Measurements from ENCODE around the gene MRPL3. TPM values are rescaled to one million over a fixed set of nuclear protein-coding genes. Genes with fewer than 3 reads are reported as not detected.

The MRPL3 gene
- total and polyA plus RNA-seq, 9 donors: 66.9 to 84.5 (median 71.2) TPM

DNA sequence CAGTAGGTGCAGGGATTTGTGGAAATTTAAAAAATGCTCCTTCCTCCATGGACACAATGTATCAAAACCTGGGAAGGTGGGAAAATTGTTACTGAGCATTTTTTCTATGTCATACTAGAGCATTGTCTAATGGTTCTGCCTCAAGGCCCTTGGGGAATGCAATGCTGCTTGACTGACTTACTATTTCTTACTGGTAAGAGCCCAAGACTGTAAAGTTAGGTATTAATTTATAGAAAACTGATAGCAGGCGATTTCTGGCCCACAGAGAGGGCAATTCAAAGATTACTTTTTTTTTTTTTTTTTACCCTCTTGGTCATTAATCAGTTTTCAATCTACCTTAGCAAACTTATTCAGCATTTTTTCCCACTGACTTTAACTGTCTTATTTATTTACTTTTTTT is 38.5 kb upstream of the MRPL3 start:
- no peaks in the 10 kb centered on the region for H3K36me3 ChIP-seq (ENCODE audit: control insufficient read depth, insufficient read depth, low read length)
- no peak overlapping the region for H3K27ac ChIP-seq (ENCODE audit: low read length)
- H3K4me1 ChIP-seq (ENCODE audit: control insufficient read depth, insufficient read depth, low read length): no peaks in the 10 kb centered on the region
- WGBS (ENCODE audit: insufficient coverage): no CpG with 5 or more reads among the region's 1 CpG
- no peaks in the 10 kb centered on the region for H3K9me3 ChIP-seq (replicated peaks; ENCODE audit: control insufficient read depth, low read depth, low read length)
- H3K4me3 ChIP-seq (ENCODE audit: low read length): no peak overlapping the region
- no peak for DNase-seq
- no peaks in the 10 kb centered on the region for H3K27me3 ChIP-seq (ENCODE audit: control insufficient read depth, insufficient read depth, low read length)

- no peaks in the 10 kb centered on the region for H3K4me1 ChIP-seq (ENCODE audit: control insufficient read depth, insufficient read depth, low read length)
- no peaks in the 10 kb centered on the region for H3K9me3 ChIP-seq (replicated peaks; ENCODE audit: control insufficient read depth, low read depth, low read length)
- no peak overlapping the region for H3K4me3 ChIP-seq (ENCODE audit: low read length)
- no peaks in the 10 kb centered on the region for H3K27me3 ChIP-seq (ENCODE audit: control insufficient read depth, insufficient read depth, low read length)
- no peak overlapping the region for H3K27ac ChIP-seq (ENCODE audit: low read length)
- WGBS (ENCODE audit: insufficient coverage): 100% methylated on average over 1 of the region's 2 CpGs
- DNase-seq: no peak
- H3K36me3 ChIP-seq (ENCODE audit: control insufficient read depth, insufficient read depth, low read length): no peaks in the 10 kb centered on the region
Observed at GRCh38 chr3:131540821-131541220, 38.0 kb upstream of the MRPL3 start.

DNA sequence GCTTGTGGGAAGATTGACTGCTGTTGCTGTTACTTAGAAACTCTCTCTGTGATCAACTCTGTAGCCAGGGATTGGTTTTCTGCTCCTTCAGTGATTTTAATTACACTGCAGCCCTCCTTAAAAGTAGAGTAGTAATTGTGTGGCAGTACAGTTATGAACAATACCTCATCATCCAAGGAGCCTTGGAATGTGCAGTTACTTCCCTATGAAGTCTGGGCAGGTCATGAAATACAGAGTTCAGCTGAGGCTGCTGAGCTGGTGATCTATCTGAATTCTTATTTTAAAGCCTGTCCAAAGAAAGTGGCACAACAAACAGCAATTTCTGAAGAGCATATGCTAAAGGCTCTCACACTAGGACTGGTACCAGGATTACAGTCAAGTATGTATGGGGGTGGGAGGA is 37.4 kb upstream of the MRPL3 start:
- no peaks in the 10 kb centered on the region for H3K4me1 ChIP-seq (ENCODE audit: control insufficient read depth, insufficient read depth, low read length)
- no peak for DNase-seq
- H3K27me3 ChIP-seq (ENCODE audit: control insufficient read depth, insufficient read depth, low read length): no peaks in the 10 kb centered on the region
- no peaks in the 10 kb centered on the region for H3K9me3 ChIP-seq (replicated peaks; ENCODE audit: control insufficient read depth, low read depth, low read length)
- no peak overlapping the region for H3K4me3 ChIP-seq (ENCODE audit: low read length)
- H3K36me3 ChIP-seq (ENCODE audit: control insufficient read depth, insufficient read depth, low read length): no peaks in the 10 kb centered on the region
- H3K27ac ChIP-seq (ENCODE audit: low read length): no peak overlapping the region

GRCh38 chr3:131538968-131539367 is 36.2 kb upstream of the MRPL3 start:
- H3K9me3 ChIP-seq (replicated peaks; ENCODE audit: control insufficient read depth, low read depth, low read length): no peaks in the 10 kb centered on the region
- no peaks in the 10 kb centered on the region for H3K36me3 ChIP-seq (ENCODE audit: control insufficient read depth, insufficient read depth, low read length)
- H3K4me3 ChIP-seq (ENCODE audit: low read length): no peak overlapping the region
- DNase-seq: no peak
- H3K27ac ChIP-seq (ENCODE audit: low read length): no peak overlapping the region
- H3K4me1 ChIP-seq (ENCODE audit: control insufficient read depth, insufficient read depth, low read length): no peaks in the 10 kb centered on the region
- no peaks in the 10 kb centered on the region for H3K27me3 ChIP-seq (ENCODE audit: control insufficient read depth, insufficient read depth, low read length)
- WGBS (ENCODE audit: insufficient coverage): 67% methylated on average over 1 of the region's 1 CpG

GRCh38 chr3:131537531-131537930 is 34.8 kb upstream of the MRPL3 start:
- no peak overlapping the region for H3K27ac ChIP-seq (ENCODE audit: low read length)
- H3K4me1 ChIP-seq (ENCODE audit: control insufficient read depth, insufficient read depth, low read length): no peaks in the 10 kb centered on the region
- no peaks in the 10 kb centered on the region for H3K27me3 ChIP-seq (ENCODE audit: control insufficient read depth, insufficient read depth, low read length)
- no peaks in the 10 kb centered on the region for H3K36me3 ChIP-seq (ENCODE audit: control insufficient read depth, insufficient read depth, low read length)
- no peaks in the 10 kb centered on the region for H3K9me3 ChIP-seq (replicated peaks; ENCODE audit: control insufficient read depth, low read depth, low read length)
- DNase-seq: no peak
- H3K4me3 ChIP-seq (ENCODE audit: low read length): no peak overlapping the region
- WGBS (ENCODE audit: insufficient coverage): 90% methylated on average over 2 of the region's 3 CpGs

DNA sequence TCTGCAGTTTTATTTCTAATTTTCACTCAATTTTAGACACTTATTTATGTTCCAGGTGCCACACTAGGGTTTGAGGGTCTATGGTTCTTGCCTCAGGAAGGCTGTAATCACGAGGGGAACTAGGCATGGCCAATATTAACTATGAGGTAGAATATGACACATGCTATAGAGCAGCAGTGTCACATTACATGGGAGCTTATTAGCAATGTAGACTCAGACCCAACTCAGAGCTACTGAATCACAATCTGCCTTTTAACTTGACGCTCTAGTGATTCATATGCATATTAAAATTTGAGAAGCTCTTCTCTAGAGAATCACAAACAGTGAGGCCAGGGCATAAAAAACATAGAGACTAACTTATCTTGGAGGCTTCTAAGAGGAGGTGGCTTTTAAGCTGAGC is 32.8 kb upstream of the MRPL3 start:
- H3K36me3 ChIP-seq (ENCODE audit: control insufficient read depth, insufficient read depth, low read length): no peaks in the 10 kb centered on the region
- H3K4me3 ChIP-seq (ENCODE audit: low read length): no peak overlapping the region
- DNase-seq: peak; percentile 8
- H3K27me3 ChIP-seq (ENCODE audit: control insufficient read depth, insufficient read depth, low read length): no peaks in the 10 kb centered on the region
- no CpG with 5 or more reads among the region's 2 CpGs for WGBS (ENCODE audit: insufficient coverage)
- no peaks in the 10 kb centered on the region for H3K4me1 ChIP-seq (ENCODE audit: control insufficient read depth, insufficient read depth, low read length)
- H3K27ac ChIP-seq (ENCODE audit: low read length): no peak overlapping the region
- H3K9me3 ChIP-seq (replicated peaks; ENCODE audit: control insufficient read depth, low read depth, low read length): no peaks in the 10 kb centered on the region

- DNase-seq: peak; percentile 65
- Histone ChIP-seq H3K36me3 (ENCODE audit: control insufficient read depth, insufficient read depth, low read length) (no peaks in the 10 kb centered on the region), H3K27me3 (ENCODE audit: control insufficient read depth, insufficient read depth, low read length) (no peaks in the 10 kb centered on the region), H3K4me1 (ENCODE audit: control insufficient read depth, insufficient read depth, low read length) (no peaks in the 10 kb centered on the region), H3K9me3 (replicated peaks; ENCODE audit: control insufficient read depth, low read depth, low read length) (no peaks in the 10 kb centered on the region), H3K4me3 (ENCODE audit: low read length) (no peak overlapping the region), H3K27ac (ENCODE audit: low read length) (no peak overlapping the region)
- 71% methylated on average over 1 of the region's 3 CpGs for WGBS (ENCODE audit: insufficient coverage)
Observed at GRCh38 chr3:131535131-131535530, 32.4 kb upstream of the MRPL3 start.

GRCh38 chr3:131532645-131533044 is 29.9 kb upstream of the MRPL3 start:
- no peak overlapping the region for H3K27ac ChIP-seq (ENCODE audit: low read length)
- no peaks in the 10 kb centered on the region for H3K4me1 ChIP-seq (ENCODE audit: control insufficient read depth, insufficient read depth, low read length)
- no peak overlapping the region for H3K4me3 ChIP-seq (ENCODE audit: low read length)
- DNase-seq: no peak
- no peaks in the 10 kb centered on the region for H3K9me3 ChIP-seq (replicated peaks; ENCODE audit: control insufficient read depth, low read depth, low read length)
- no peaks in the 10 kb centered on the region for H3K36me3 ChIP-seq (ENCODE audit: control insufficient read depth, insufficient read depth, low read length)
- peaks cover 2% of the 10 kb centered on the region for H3K27me3 ChIP-seq (ENCODE audit: control insufficient read depth, insufficient read depth, low read length)

DNA sequence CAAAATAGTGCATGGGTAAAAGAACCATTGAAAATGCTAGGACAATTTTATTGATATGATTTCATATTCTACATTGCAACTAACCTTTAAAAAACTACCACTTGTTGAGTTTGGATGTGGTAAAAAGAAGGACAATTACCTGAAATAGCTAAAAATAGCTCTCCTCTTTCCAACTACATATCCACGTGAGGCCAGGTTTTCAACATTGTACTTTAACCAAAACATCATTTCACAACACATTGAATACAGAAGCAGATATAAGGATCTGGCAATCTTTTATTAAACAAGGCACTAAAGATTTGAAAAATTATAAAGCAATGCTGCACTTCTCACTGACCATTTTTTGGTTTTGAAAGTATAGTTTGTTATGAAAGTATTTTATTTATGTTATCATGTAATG is 28.1 kb upstream of the MRPL3 start:
- Histone ChIP-seq H3K4me3 (ENCODE audit: low read length) (no peak overlapping the region), H3K9me3 (replicated peaks; ENCODE audit: control insufficient read depth, low read depth, low read length) (no peaks in the 10 kb centered on the region), H3K27ac (ENCODE audit: low read length) (no peak overlapping the region), H3K36me3 (ENCODE audit: control insufficient read depth, insufficient read depth, low read length) (no peaks in the 10 kb centered on the region), H3K27me3 (ENCODE audit: control insufficient read depth, insufficient read depth, low read length) (peaks cover 5% of the 10 kb centered on the region), H3K4me1 (ENCODE audit: control insufficient read depth, insufficient read depth, low read length) (no peaks in the 10 kb centered on the region)
- no peak for DNase-seq
- no CpG with 5 or more reads among the region's 1 CpG for WGBS (ENCODE audit: insufficient coverage)

- Histone ChIP-seq H3K9me3 (replicated peaks; ENCODE audit: control insufficient read depth, low read depth, low read length) (no peaks in the 10 kb centered on the region), H3K27me3 (ENCODE audit: control insufficient read depth, insufficient read depth, low read length) (peaks cover 5% of the 10 kb centered on the region), H3K4me1 (ENCODE audit: control insufficient read depth, insufficient read depth, low read length) (no peaks in the 10 kb centered on the region), H3K36me3 (ENCODE audit: control insufficient read depth, insufficient read depth, low read length) (no peaks in the 10 kb centered on the region), H3K4me3 (ENCODE audit: low read length) (no peak overlapping the region), H3K27ac (ENCODE audit: low read length) (no peak overlapping the region)
- DNase-seq: no peak
- WGBS (ENCODE audit: insufficient coverage): no CpG with 5 or more reads among the region's 1 CpG
Observed at GRCh38 chr3:131530388-131530787, 27.6 kb upstream of the MRPL3 start.

DNA sequence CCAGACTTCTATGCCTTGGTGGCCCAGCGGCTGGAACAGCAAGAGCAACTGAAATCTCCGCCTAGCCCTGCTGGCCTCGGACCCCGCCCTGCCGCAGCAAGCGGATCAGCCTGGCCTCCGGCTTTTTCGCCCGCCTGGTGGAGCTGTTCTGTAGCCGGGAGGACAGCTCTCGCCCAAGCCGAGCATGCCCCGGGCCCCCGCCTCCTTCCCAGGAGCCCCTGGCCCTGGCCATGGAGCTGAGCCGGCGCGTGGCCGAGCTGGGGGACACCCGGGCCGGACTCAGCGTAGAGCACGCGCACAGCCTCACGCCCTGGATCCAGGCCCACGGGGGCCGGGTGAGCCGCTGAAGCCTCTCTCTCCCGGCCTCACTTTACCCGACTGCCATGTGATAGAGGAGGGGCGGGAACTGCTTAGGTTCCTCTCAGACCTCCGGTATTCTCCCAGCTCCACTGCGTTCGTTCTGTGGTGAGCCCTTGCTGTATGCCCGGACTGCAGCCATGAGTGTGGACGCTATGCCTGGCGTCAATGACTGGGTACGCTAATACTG is 24.1 kb upstream of the MRPL3 start:
- Histone ChIP-seq H3K36me3 (ENCODE audit: control insufficient read depth, insufficient read depth, low read length) (no peaks in the 10 kb centered on the region), H3K4me1 (ENCODE audit: control insufficient read depth, insufficient read depth, low read length) (no peaks in the 10 kb centered on the region), H3K27me3 (ENCODE audit: control insufficient read depth, insufficient read depth, low read length) (peaks cover 5% of the 10 kb centered on the region), H3K27ac (ENCODE audit: low read length) (no peak overlapping the region), H3K4me3 (ENCODE audit: low read length) (peak overlapping the region; percentile 45), H3K9me3 (replicated peaks; ENCODE audit: control insufficient read depth, low read depth, low read length) (no peaks in the 10 kb centered on the region)
- 9% methylated on average over 31 of the region's 37 CpGs for WGBS (ENCODE audit: insufficient coverage)
- DNase-seq: peak; percentile 54

Data from muscle of leg (tissue), 11 donors.